Immature natural killer cell (primary cell): Measurements from ENCODE around the gene UACA. TPM values are rescaled to one million over a fixed set of nuclear protein-coding genes. Genes with fewer than 3 reads are reported as not detected.

ENCODE experiments used
- DNase-seq, 3 donors: peaks; one replicate each; pipeline ENCODE4 v3.0.0; 2022; ENCODE audit warnings: mixed read lengths in 1 of 3
- H3K27ac Mint-ChIP-seq, 6 donors: one replicate each; pipeline ENCODE4 v1.8.0; 2020; ENCODE audit warnings: mixed read lengths in 6 of 6, mild to moderate bottlenecking in 5 of 6, inconsistent platforms in 4 of 6, moderate library complexity in 3 of 6
- H3K27me3 Mint-ChIP-seq, 3 donors: one replicate each; pipeline ENCODE4 v1.8.0; 2020 to 2021; ENCODE audit warnings: low read depth in 3 of 3, mild to moderate bottlenecking in 3 of 3, mixed read lengths in 3 of 3, moderate library complexity in 3 of 3, inconsistent platforms in 1 of 3
- H3K36me3 Mint-ChIP-seq, 3 donors: one replicate each; pipeline ENCODE4 v1.8.0; 2020; ENCODE audit warnings: mixed read lengths in 3 of 3, inconsistent platforms in 2 of 3, mild to moderate bottlenecking in 2 of 3
- H3K4me1 Mint-ChIP-seq, 2 donors: one replicate each; pipeline ENCODE4 v1.8.0; 2020; ENCODE audit warnings: inconsistent platforms in 2 of 2, mild to moderate bottlenecking in 2 of 2, mixed read lengths in 2 of 2, moderate library complexity in 1 of 2
- H3K4me3 Mint-ChIP-seq, 5 donors: one replicate each; pipeline ENCODE4 v1.8.0; 2020; ENCODE audit warnings: mild to moderate bottlenecking in 5 of 5, mixed read lengths in 5 of 5, inconsistent platforms in 3 of 5, moderate library complexity in 3 of 5
- H3K9me3 Mint-ChIP-seq, 6 donors: one replicate each; pipeline ENCODE4 v1.8.0; 2020; ENCODE audit warnings: mild to moderate bottlenecking in 6 of 6, mixed read lengths in 6 of 6, inconsistent platforms in 4 of 6, moderate library complexity in 3 of 6
- polyA plus RNA-seq, 3 donors: library from polyadenylated mRNA; unstranded; fragments of 300-500 nt; fragmentation: Illumina TruSeq; gene quantifications; one replicate each; pipeline ENCODE4 v1.2.3, GENCODE V29; 2021

UACA gene
- polyA plus RNA-seq, 3 donors from 2014 or later, result 0.63 TPM; not detected in 2

GRCh38 chr15:70793694-70794093 is 30.3 kb upstream of the UACA start:
- H3K27ac Mint-ChIP-seq, result no peak overlapping the region
- H3K36me3 Mint-ChIP-seq, result no peaks in the 10 kb centered on the region
- H3K9me3 Mint-ChIP-seq, result no peaks in the 10 kb centered on the region
- DNase-seq, result no peak
- no peaks in the 10 kb centered on the region for H3K4me1 Mint-ChIP-seq
- H3K27me3 Mint-ChIP-seq, result peaks cover 2 to 7% (median 5%) of the 10 kb centered on the region in 3 donors
- no peak overlapping the region for H3K4me3 Mint-ChIP-seq

- H3K27ac Mint-ChIP-seq, result no peak overlapping the region
- no peaks in the 10 kb centered on the region for H3K9me3 Mint-ChIP-seq
- H3K27me3 Mint-ChIP-seq, result peaks cover 2 to 6% (median 5%) of the 10 kb centered on the region in 3 donors
- no peak for DNase-seq
- H3K4me3 Mint-ChIP-seq, result no peak overlapping the region
- no peaks in the 10 kb centered on the region for H3K4me1 Mint-ChIP-seq
- no peaks in the 10 kb centered on the region for H3K36me3 Mint-ChIP-seq
Observed at GRCh38 chr15:70792171-70792573, 28.8 kb upstream of the UACA start.

- Mint-ChIP-seq H3K4me1 (no peaks in the 10 kb centered on the region), H3K27ac (no peak overlapping the region), H3K9me3 (no peaks in the 10 kb centered on the region), H3K36me3 (no peaks in the 10 kb centered on the region), H3K4me3 (no peak overlapping the region), H3K27me3 (peaks cover 2 to 5% (median 4%) of the 10 kb centered on the region in 3 donors)
- DNase-seq, result no peak
Observed at GRCh38 chr15:70791259-70791658, 27.9 kb upstream of the UACA start.

- Mint-ChIP-seq H3K27ac (no peak overlapping the region), H3K4me1 (peaks cover 2 to 4% of the 10 kb centered on the region in 2 donors), H3K36me3 (no peaks in the 10 kb centered on the region), H3K9me3 (no peaks in the 10 kb centered on the region), H3K27me3 (peaks cover 1 to 7% (median 2%) of the 10 kb centered on the region in 3 donors), H3K4me3 (no peak overlapping the region)
- DNase-seq, result no peak
Observed at GRCh38 chr15:70789213-70789612, 25.9 kb upstream of the UACA start.

- DNase-seq, result no peak
- Mint-ChIP-seq H3K4me3 (no peak overlapping the region), H3K9me3 (no peaks in the 10 kb centered on the region), H3K4me1 (peaks cover 2 to 4% of the 10 kb centered on the region in 2 donors), H3K36me3 (no peaks in the 10 kb centered on the region), H3K27ac (no peak overlapping the region), H3K27me3 (peaks cover 0 to 7% (median 2%) of the 10 kb centered on the region in 3 donors)
Observed at GRCh38 chr15:70788114-70789049, 25.0 kb upstream of the UACA start.

- H3K36me3 Mint-ChIP-seq, result no peaks in the 10 kb centered on the region
- H3K27me3 Mint-ChIP-seq, result peaks cover 0 to 2% (median 2%) of the 10 kb centered on the region in 3 donors
- H3K27ac Mint-ChIP-seq, result no peak overlapping the region
- H3K4me1 Mint-ChIP-seq, result peaks cover 2 to 4% of the 10 kb centered on the region in 2 donors
- no peak for DNase-seq
- H3K9me3 Mint-ChIP-seq, result no peaks in the 10 kb centered on the region
- no peak overlapping the region for H3K4me3 Mint-ChIP-seq
Observed at GRCh38 chr15:70786996-70787395, 23.6 kb upstream of the UACA start.

- DNase-seq, result no peak
- peaks cover 0 to 10% (median 4%) of the 10 kb centered on the region in 3 donors for H3K27me3 Mint-ChIP-seq
- no peak overlapping the region for H3K4me3 Mint-ChIP-seq
- H3K27ac Mint-ChIP-seq, result no peak overlapping the region
- H3K4me1 Mint-ChIP-seq, result peaks cover 2 to 4% of the 10 kb centered on the region in 2 donors
- no peaks in the 10 kb centered on the region for H3K9me3 Mint-ChIP-seq
- no peaks in the 10 kb centered on the region for H3K36me3 Mint-ChIP-seq
Observed at GRCh38 chr15:70783610-70784022, 20.3 kb upstream of the UACA start.

GRCh38 chr15:70783041-70783440 is 19.7 kb upstream of the UACA start:
- peaks cover 2 to 4% of the 10 kb centered on the region in 2 donors for H3K4me1 Mint-ChIP-seq
- DNase-seq, result no peak
- no peak overlapping the region for H3K27ac Mint-ChIP-seq
- H3K9me3 Mint-ChIP-seq, result no peaks in the 10 kb centered on the region
- peaks cover 0 to 10% (median 4%) of the 10 kb centered on the region in 3 donors for H3K27me3 Mint-ChIP-seq
- H3K36me3 Mint-ChIP-seq, result no peaks in the 10 kb centered on the region
- H3K4me3 Mint-ChIP-seq, result no peak overlapping the region

- peaks cover 4 to 10% (median 5%) of the 10 kb centered on the region in 3 donors for H3K27me3 Mint-ChIP-seq
- H3K9me3 Mint-ChIP-seq, result no peaks in the 10 kb centered on the region
- peaks cover 2 to 4% of the 10 kb centered on the region in 2 donors for H3K4me1 Mint-ChIP-seq
- no peak overlapping the region for H3K4me3 Mint-ChIP-seq
- no peak overlapping the region for H3K27ac Mint-ChIP-seq
- H3K36me3 Mint-ChIP-seq, result no peaks in the 10 kb centered on the region
- DNase-seq, result no peak
Observed at GRCh38 chr15:70781236-70781635, 17.9 kb upstream of the UACA start.

- H3K4me1 Mint-ChIP-seq, result no peaks in the 10 kb centered on the region
- H3K27ac Mint-ChIP-seq, result no peak overlapping the region
- peaks cover 2 to 8% (median 5%) of the 10 kb centered on the region in 3 donors for H3K27me3 Mint-ChIP-seq
- H3K9me3 Mint-ChIP-seq, result no peaks in the 10 kb centered on the region
- H3K4me3 Mint-ChIP-seq, result no peak overlapping the region
- H3K36me3 Mint-ChIP-seq, result no peaks in the 10 kb centered on the region
- no peak for DNase-seq
Observed at GRCh38 chr15:70778258-70779076, 15.1 kb upstream of the UACA start.

- Mint-ChIP-seq H3K4me3 (no peak overlapping the region), H3K27ac (no peak overlapping the region), H3K27me3 (peaks cover 2 to 8% (median 5%) of the 10 kb centered on the region in 3 donors), H3K36me3 (no peaks in the 10 kb centered on the region), H3K4me1 (no peaks in the 10 kb centered on the region), H3K9me3 (no peaks in the 10 kb centered on the region)
- DNase-seq, result no peak
Observed at GRCh38 chr15:70777170-70777926, 14.0 kb upstream of the UACA start.

GRCh38 chr15:70775160-70775559 is 11.8 kb upstream of the UACA start:
- Mint-ChIP-seq H3K4me3 (no peak overlapping the region), H3K9me3 (no peaks in the 10 kb centered on the region), H3K27me3 (peaks cover 1 to 5% (median 2%) of the 10 kb centered on the region in 3 donors), H3K27ac (no peak overlapping the region), H3K36me3 (no peaks in the 10 kb centered on the region), H3K4me1 (no peaks in the 10 kb centered on the region)
- no peak for DNase-seq

- Mint-ChIP-seq H3K9me3 (no peaks in the 10 kb centered on the region), H3K4me1 (peaks cover 10% of the 10 kb centered on the region in 2 donors), H3K36me3 (no peaks in the 10 kb centered on the region), H3K4me3 (no peak overlapping the region), H3K27me3 (peaks cover 1 to 5% (median 2%) of the 10 kb centered on the region in 3 donors), H3K27ac (no peak overlapping the region)
- no peak for DNase-seq
Observed at GRCh38 chr15:70772402-70772801, 9.0 kb upstream of the UACA start.
